Panc1 (cell line): ENCODE data around the gene HES5.

Experiments used
- CTCF ChIP-seq: fragments of 450-650 bp; IDR thresholded peaks from 2 replicates; pipeline ENCODE4 v1.5.1; 2017; ENCODE audit warnings: mild to moderate bottlenecking
- POLR2AphosphoS5 ChIP-seq: IDR thresholded peaks from 2 replicates; pipeline ENCODE4 v1.6.1; 2012; ENCODE audit warnings: mild to moderate bottlenecking, low read depth, low read length, moderate library complexity
- SIN3A ChIP-seq: IDR thresholded peaks from 2 replicates; pipeline ENCODE4 v1.6.1; 2012; ENCODE audit warnings: low read depth, mild to moderate bottlenecking, low read length, moderate library complexity, borderline replicate concordance; ENCODE audit not compliant: insufficient read depth
- TCF7L2 ChIP-seq: IDR thresholded peaks from 2 replicates; pipeline ENCODE4 v1.6.1; 2011; ENCODE audit warnings: mild to moderate bottlenecking, low read depth, low read length, inconsistent platforms
- TF ChIP-seq, protein P1 (sequence below), 2 experiments: IDR thresholded peaks; 2 replicates each; pipeline ENCODE4 v1.6.1; 2011 to 2012; ENCODE audit warnings: low read depth in 2 of 2, control low read depth in 1 of 2, low read length in 1 of 2, mild to moderate bottlenecking in 1 of 2, moderate library complexity in 1 of 2; ENCODE audit not compliant: insufficient read depth in 1 of 2

DNA sequence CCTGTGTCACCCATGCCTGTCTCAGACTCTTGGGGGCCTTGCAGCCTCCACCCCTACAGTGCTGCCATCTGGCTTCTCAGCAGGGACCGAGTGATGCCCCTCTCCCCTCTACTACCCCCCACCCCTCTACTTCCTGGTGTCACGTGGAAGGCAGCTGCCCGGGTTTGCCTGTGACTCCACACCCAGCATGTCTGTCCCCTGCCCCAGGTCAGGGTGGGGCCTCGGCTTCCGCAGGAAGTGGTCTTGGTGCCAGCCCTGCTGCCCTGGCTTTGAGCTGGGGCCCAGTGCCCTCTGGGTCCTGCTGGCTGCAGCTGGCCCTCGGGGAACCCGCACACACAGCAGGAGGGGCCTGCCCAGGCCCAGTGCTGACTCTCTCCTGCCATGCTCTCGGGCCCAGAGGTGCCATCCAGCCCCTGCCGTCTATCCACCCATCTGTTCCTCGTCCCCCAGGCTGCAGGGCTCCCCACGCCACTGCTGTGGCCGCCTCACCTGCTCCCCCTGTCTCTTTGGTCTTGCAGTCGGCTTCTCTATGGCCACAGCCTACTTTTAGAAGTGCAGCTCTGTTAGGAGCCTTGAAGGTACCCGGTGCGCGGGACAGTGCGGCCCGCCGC lies 30.0 kb downstream of the HES5 start:
- no peak for TF ChIP-seq CTCF
- no peak for TF ChIP-seq SIN3A
- no peak for TF ChIP-seq POLR2AphosphoS5
- TF ChIP-seq, protein P1, sequence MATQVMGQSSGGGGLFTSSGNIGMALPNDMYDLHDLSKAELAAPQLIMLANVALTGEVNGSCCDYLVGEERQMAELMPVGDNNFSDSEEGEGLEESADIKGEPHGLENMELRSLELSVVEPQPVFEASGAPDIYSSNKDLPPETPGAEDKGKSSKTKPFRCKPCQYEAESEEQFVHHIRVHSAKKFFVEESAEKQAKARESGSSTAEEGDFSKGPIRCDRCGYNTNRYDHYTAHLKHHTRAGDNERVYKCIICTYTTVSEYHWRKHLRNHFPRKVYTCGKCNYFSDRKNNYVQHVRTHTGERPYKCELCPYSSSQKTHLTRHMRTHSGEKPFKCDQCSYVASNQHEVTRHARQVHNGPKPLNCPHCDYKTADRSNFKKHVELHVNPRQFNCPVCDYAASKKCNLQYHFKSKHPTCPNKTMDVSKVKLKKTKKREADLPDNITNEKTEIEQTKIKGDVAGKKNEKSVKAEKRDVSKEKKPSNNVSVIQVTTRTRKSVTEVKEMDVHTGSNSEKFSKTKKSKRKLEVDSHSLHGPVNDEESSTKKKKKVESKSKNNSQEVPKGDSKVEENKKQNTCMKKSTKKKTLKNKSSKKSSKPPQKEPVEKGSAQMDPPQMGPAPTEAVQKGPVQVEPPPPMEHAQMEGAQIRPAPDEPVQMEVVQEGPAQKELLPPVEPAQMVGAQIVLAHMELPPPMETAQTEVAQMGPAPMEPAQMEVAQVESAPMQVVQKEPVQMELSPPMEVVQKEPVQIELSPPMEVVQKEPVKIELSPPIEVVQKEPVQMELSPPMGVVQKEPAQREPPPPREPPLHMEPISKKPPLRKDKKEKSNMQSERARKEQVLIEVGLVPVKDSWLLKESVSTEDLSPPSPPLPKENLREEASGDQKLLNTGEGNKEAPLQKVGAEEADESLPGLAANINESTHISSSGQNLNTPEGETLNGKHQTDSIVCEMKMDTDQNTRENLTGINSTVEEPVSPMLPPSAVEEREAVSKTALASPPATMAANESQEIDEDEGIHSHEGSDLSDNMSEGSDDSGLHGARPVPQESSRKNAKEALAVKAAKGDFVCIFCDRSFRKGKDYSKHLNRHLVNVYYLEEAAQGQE (IDR thresholded peaks at IDR 0.05; ENCODE audit: insufficient read depth in 1 of 2, low read depth in 2 of 2, low read length in 1 of 2), result no peak
- no peak for TF ChIP-seq TCF7L2
